Measurements from ENCODE around the gene GPR171. TPM values are rescaled to one million over a fixed set of nuclear protein-coding genes. Genes with fewer than 3 reads are reported as not detected.

Gene GPR171
- total RNA-seq, 1 experiment from 2014 or later = not detected

- no peak for DNase-seq (ENCODE audit: unreplicated experiment)
- Mint-ChIP-seq H3K4me1 (ENCODE audit: insufficient read depth, unreplicated experiment) (peaks cover 20% of the 10 kb centered on the region), H3K27me3 (ENCODE audit: insufficient read depth, unreplicated experiment) (no peaks in the 10 kb centered on the region), H3K36me3 (ENCODE audit: insufficient read depth, unreplicated experiment) (no peaks in the 10 kb centered on the region), H3K4me3 (ENCODE audit: unreplicated experiment) (no peak overlapping the region), H3K9me3 (ENCODE audit: unreplicated experiment) (peaks cover 9% of the 10 kb centered on the region), H3K27ac (ENCODE audit: low read depth, unreplicated experiment) (no peak overlapping the region)
- TF ChIP-seq CTCF (IDR thresholded peaks at IDR 0.05; ENCODE audit: unreplicated experiment) = no peak
- ChIA-PET CTCF (interaction anchor here (0.6 to 6.4 kb wide), 8 partner anchors 56 to 1302 kb away, joined by 3 to 107 read pairs (median 4); partner anchors contain the start of gene P2RY14), POLR2A (interaction anchor here (1.0 kb wide), 1 partner anchor 92 kb away, joined by 3 read pairs; the partner anchor contains the start of gene GPR87)
- intact Hi-C loops (cut with micrococcal nuclease) = no loop called here
- no TSS peak for BruUV-seq (replicated peaks)
Measured at GRCh38 chr3:151224268-151224866, 21.4 kb upstream of the GPR171 start.

- peak; percentile 36 for DNase-seq (ENCODE audit: unreplicated experiment)
- ChIA-PET CTCF (interaction anchor here (0.9 to 1.6 kb wide), 4 partner anchors 9 to 86 kb away, joined by 3 to 4 read pairs (median 3); no protein-coding TSS in a partner anchor), POLR2A (interaction anchor here (0.6 to 1.1 kb wide), 3 partner anchors 29 to 93 kb away, joined by 3 read pairs; no protein-coding TSS in a partner anchor)
- TF ChIP-seq CTCF (IDR thresholded peaks at IDR 0.05; ENCODE audit: unreplicated experiment) = no peak
- no peak overlapping the region for H3K27ac Mint-ChIP-seq (ENCODE audit: low read depth, unreplicated experiment)
- intact Hi-C loops (cut with micrococcal nuclease) = no loop called here
- no TSS peak for BruUV-seq (replicated peaks)
- peaks cover 9% of the 10 kb centered on the region for H3K9me3 Mint-ChIP-seq (ENCODE audit: unreplicated experiment)
- H3K36me3 Mint-ChIP-seq (ENCODE audit: insufficient read depth, unreplicated experiment) = no peaks in the 10 kb centered on the region
- H3K4me1 Mint-ChIP-seq (ENCODE audit: insufficient read depth, unreplicated experiment) = peaks cover 8% of the 10 kb centered on the region
- no peak overlapping the region for H3K4me3 Mint-ChIP-seq (ENCODE audit: unreplicated experiment)
- H3K27me3 Mint-ChIP-seq (ENCODE audit: insufficient read depth, unreplicated experiment) = no peaks in the 10 kb centered on the region
Measured at GRCh38 chr3:151219056-151219455, 16.0 kb upstream of the GPR171 start.

- DNase-seq (ENCODE audit: unreplicated experiment) = no peak
- intact Hi-C loops (cut with micrococcal nuclease) = no loop called here
- CTCF ChIA-PET = interaction anchor here (0.7 to 2.2 kb wide), 6 partner anchors 10 to 419 kb away, joined by 3 to 14 read pairs (median 4); no protein-coding TSS in a partner anchor
- TF ChIP-seq CTCF (IDR thresholded peaks at IDR 0.05; ENCODE audit: unreplicated experiment) = no peak
- no peak overlapping the region for H3K4me3 Mint-ChIP-seq (ENCODE audit: unreplicated experiment)
- no TSS peak for BruUV-seq (replicated peaks)
- POLR2A ChIA-PET = interaction anchor here (1.1 kb wide), 1 partner anchor 94 kb away, joined by 3 read pairs; no protein-coding TSS in a partner anchor
- H3K27ac Mint-ChIP-seq (ENCODE audit: low read depth, unreplicated experiment) = no peak overlapping the region
- no peaks in the 10 kb centered on the region for H3K36me3 Mint-ChIP-seq (ENCODE audit: insufficient read depth, unreplicated experiment)
- no peaks in the 10 kb centered on the region for H3K27me3 Mint-ChIP-seq (ENCODE audit: insufficient read depth, unreplicated experiment)
- peaks cover 8% of the 10 kb centered on the region for H3K4me1 Mint-ChIP-seq (ENCODE audit: insufficient read depth, unreplicated experiment)
- peaks cover 9% of the 10 kb centered on the region for H3K9me3 Mint-ChIP-seq (ENCODE audit: unreplicated experiment)
Measured at GRCh38 chr3:151218136-151218535, 15.1 kb upstream of the GPR171 start.

GRCh38 chr3:151216641-151217607 lies 13.9 kb upstream of the GPR171 start:
- Mint-ChIP-seq H3K4me3 (ENCODE audit: unreplicated experiment) (no peak overlapping the region), H3K27me3 (ENCODE audit: insufficient read depth, unreplicated experiment) (no peaks in the 10 kb centered on the region), H3K27ac (ENCODE audit: low read depth, unreplicated experiment) (no peak overlapping the region), H3K36me3 (ENCODE audit: insufficient read depth, unreplicated experiment) (no peaks in the 10 kb centered on the region), H3K4me1 (ENCODE audit: insufficient read depth, unreplicated experiment) (peaks cover 8% of the 10 kb centered on the region), H3K9me3 (ENCODE audit: unreplicated experiment) (peaks cover 9% of the 10 kb centered on the region)
- no peak for DNase-seq (ENCODE audit: unreplicated experiment)
- ChIA-PET POLR2A (interaction anchor here (0.6 to 1.2 kb wide), 3 partner anchors 11 to 267 kb away, joined by 3 to 4 read pairs (median 3); no protein-coding TSS in a partner anchor), CTCF (interaction anchor here (0.5 to 2.2 kb wide), 6 partner anchors 11 to 1251 kb away, joined by 3 to 14 read pairs (median 4); no protein-coding TSS in a partner anchor)
- no peak for TF ChIP-seq CTCF (IDR thresholded peaks at IDR 0.05; ENCODE audit: unreplicated experiment)
- BruUV-seq (replicated peaks) = no TSS peak
- intact Hi-C loops (cut with micrococcal nuclease) = no loop called here
